Measurements from ENCODE around the gene MRPL33. TPM values are rescaled to one million over a fixed set of nuclear protein-coding genes. Genes with fewer than 3 reads are reported as not detected.

Gene MRPL33
- total and polyA plus RNA-seq, 2 of the 13 experiments (the other 11 are each of a cell fraction or from before 2014, with no cell fraction given) = 69.7 to 218 TPM

- peak; percentile 51; the same call in 1 of the 2 replicates for TF ChIP-seq ZHX2 (IDR thresholded peaks at IDR 0.05; ENCODE audit: low read depth)
- no peak for TF ChIP-seq ZHX2 (CRISPR knock-in tag; IDR thresholded peaks at IDR 0.05; ENCODE audit: borderline replicate concordance)
- TF ChIP-seq, protein P1, sequence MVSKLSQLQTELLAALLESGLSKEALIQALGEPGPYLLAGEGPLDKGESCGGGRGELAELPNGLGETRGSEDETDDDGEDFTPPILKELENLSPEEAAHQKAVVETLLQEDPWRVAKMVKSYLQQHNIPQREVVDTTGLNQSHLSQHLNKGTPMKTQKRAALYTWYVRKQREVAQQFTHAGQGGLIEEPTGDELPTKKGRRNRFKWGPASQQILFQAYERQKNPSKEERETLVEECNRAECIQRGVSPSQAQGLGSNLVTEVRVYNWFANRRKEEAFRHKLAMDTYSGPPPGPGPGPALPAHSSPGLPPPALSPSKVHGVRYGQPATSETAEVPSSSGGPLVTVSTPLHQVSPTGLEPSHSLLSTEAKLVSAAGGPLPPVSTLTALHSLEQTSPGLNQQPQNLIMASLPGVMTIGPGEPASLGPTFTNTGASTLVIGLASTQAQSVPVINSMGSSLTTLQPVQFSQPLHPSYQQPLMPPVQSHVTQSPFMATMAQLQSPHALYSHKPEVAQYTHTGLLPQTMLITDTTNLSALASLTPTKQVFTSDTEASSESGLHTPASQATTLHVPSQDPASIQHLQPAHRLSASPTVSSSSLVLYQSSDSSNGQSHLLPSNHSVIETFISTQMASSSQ (IDR thresholded peaks at IDR 0.05; ENCODE audit: low read depth) = no peak
- TF ChIP-seq, protein P1 (CRISPR knock-in tag; IDR thresholded peaks at IDR 0.05; ENCODE audit: borderline replicate concordance) = no peak; the same call in 1 of the 2 replicates
- TF ChIP-seq, protein P2, sequence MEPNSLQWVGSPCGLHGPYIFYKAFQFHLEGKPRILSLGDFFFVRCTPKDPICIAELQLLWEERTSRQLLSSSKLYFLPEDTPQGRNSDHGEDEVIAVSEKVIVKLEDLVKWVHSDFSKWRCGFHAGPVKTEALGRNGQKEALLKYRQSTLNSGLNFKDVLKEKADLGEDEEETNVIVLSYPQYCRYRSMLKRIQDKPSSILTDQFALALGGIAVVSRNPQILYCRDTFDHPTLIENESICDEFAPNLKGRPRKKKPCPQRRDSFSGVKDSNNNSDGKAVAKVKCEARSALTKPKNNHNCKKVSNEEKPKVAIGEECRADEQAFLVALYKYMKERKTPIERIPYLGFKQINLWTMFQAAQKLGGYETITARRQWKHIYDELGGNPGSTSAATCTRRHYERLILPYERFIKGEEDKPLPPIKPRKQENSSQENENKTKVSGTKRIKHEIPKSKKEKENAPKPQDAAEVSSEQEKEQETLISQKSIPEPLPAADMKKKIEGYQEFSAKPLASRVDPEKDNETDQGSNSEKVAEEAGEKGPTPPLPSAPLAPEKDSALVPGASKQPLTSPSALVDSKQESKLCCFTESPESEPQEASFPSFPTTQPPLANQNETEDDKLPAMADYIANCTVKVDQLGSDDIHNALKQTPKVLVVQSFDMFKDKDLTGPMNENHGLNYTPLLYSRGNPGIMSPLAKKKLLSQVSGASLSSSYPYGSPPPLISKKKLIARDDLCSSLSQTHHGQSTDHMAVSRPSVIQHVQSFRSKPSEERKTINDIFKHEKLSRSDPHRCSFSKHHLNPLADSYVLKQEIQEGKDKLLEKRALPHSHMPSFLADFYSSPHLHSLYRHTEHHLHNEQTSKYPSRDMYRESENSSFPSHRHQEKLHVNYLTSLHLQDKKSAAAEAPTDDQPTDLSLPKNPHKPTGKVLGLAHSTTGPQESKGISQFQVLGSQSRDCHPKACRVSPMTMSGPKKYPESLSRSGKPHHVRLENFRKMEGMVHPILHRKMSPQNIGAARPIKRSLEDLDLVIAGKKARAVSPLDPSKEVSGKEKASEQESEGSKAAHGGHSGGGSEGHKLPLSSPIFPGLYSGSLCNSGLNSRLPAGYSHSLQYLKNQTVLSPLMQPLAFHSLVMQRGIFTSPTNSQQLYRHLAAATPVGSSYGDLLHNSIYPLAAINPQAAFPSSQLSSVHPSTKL (CRISPR knock-in tag; IDR thresholded peaks at IDR 0.05) = peak; percentile 79
- TF ChIP-seq, protein P3, sequence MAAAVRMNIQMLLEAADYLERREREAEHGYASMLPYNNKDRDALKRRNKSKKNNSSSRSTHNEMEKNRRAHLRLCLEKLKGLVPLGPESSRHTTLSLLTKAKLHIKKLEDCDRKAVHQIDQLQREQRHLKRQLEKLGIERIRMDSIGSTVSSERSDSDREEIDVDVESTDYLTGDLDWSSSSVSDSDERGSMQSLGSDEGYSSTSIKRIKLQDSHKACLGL (CRISPR knock-in tag; IDR thresholded peaks at IDR 0.05) = no peak
- TF ChIP-seq ZNF205 (CRISPR knock-in tag; IDR thresholded peaks at IDR 0.05) = no peak; the same call in 1 of the 2 replicates
- TF ChIP-seq ZNF616 (CRISPR knock-in tag; IDR thresholded peaks at IDR 0.05; ENCODE audit: low read depth) = peak; percentile 80; the same call in 1 of the 2 replicates
- 0 out of 2 replicates have a peak, but pooled peaks have one; percentile 24 for TF ChIP-seq EED (CRISPR knock-in tag; IDR thresholded peaks at IDR 0.05)
- no peak for TF ChIP-seq ZNF264 (CRISPR knock-in tag; IDR thresholded peaks at IDR 0.05)
- no peak for TF ChIP-seq ZNF75D (CRISPR knock-in tag; IDR thresholded peaks at IDR 0.05; ENCODE audit: borderline replicate concordance)
- TF ChIP-seq ZNF12 (CRISPR knock-in tag; IDR thresholded peaks at IDR 0.05) = peak; percentile 93
- TF ChIP-seq ZKSCAN8 (CRISPR knock-in tag; IDR thresholded peaks at IDR 0.05; ENCODE audit: borderline replicate concordance) = 0 out of 2 replicates have a peak, but pooled peaks have one; percentile 32
- TF ChIP-seq ZNF350 (CRISPR knock-in tag; IDR thresholded peaks at IDR 0.05; ENCODE audit: borderline replicate concordance, low read depth) = peak; percentile 70; the same call in 1 of the 2 replicates
Observed at GRCh38 chr2:27738349-27739057, 33.0 kb upstream of the MRPL33 start (continued).
